DMS 273 (cell line): ENCODE results near the gene ZNF177.
"Not testable (repeated sequence)": the region's sequence is repeated elsewhere in the genome, so short reads cannot be mapped to it uniquely, and the experiment has no call there.

ENCODE experiments used
- DNase-seq: peaks from one replicate; lab custom pipeline; 2025; ENCODE audit not compliant: unreplicated experiment; lab: John Stamatoyannopoulos, UW

ZNF177 gene

GRCh38 chr19:9362905-9363304 is at the start of gene ZNF177:
Gene ZNF177, plus strand, starts transcription at chr19:9363013. Its CDS starts 15,299 bp downstream, at chr19:9378312.
- no peak for DNase-seq

GRCh38 chr19:9313756-9314155 is 49.1 kb upstream of the ZNF177 start:
- no peak for DNase-seq

GRCh38 chr19:9321338-9321737 is 41.5 kb upstream of the ZNF177 start:
- DNase-seq = no peak

- DNase-seq = not testable (repeated sequence)
Measured at GRCh38 chr19:9321756-9322155, 41.1 kb upstream of the ZNF177 start.

GRCh38 chr19:9322201-9322600 is 40.6 kb upstream of the ZNF177 start:
- not testable (repeated sequence) for DNase-seq

GRCh38 chr19:9323557-9323918 is 39.3 kb upstream of the ZNF177 start:
- peak; percentile 91 for DNase-seq

- DNase-seq = peak; percentile 98
Measured at GRCh38 chr19:9323919-9324583, 38.8 kb upstream of the ZNF177 start, which contains the start of gene ZNF559. Gene ZNF559, plus strand, starts transcription at chr19:9324179. Its CDS starts 14,371 bp downstream, at chr19:9338550.

GRCh38 chr19:9324584-9324962 is 38.2 kb upstream of the ZNF177 start:
- DNase-seq = no peak

GRCh38 chr19:9329999-9330398 is 32.8 kb upstream of the ZNF177 start:
- no peak for DNase-seq

- peak; percentile 17 for DNase-seq
Measured at GRCh38 chr19:9342610-9343304, 20.1 kb upstream of the ZNF177 start.

GRCh38 chr19:9345005-9345404 is 17.8 kb upstream of the ZNF177 start:
- DNase-seq = no peak

GRCh38 chr19:9348253-9348652 is 14.6 kb upstream of the ZNF177 start:
- no peak for DNase-seq

- DNase-seq = no peak
Measured at GRCh38 chr19:9348671-9349070, 14.1 kb upstream of the ZNF177 start.

- no peak for DNase-seq
Measured at GRCh38 chr19:9352505-9352904, 10.3 kb upstream of the ZNF177 start.

- DNase-seq = no peak
Measured at GRCh38 chr19:9353011-9353410, 9.8 kb upstream of the ZNF177 start.

GRCh38 chr19:9354651-9355050 is 8.2 kb upstream of the ZNF177 start:
- no peak for DNase-seq

- DNase-seq = no peak
Measured at GRCh38 chr19:9370738-9371619, 8.2 kb downstream of the ZNF177 start.

GRCh38 chr19:9381361-9381785 is 18.6 kb downstream of the ZNF177 start:
- no peak for DNase-seq

GRCh38 chr19:9406798-9407352 is 44.1 kb downstream of the ZNF177 start:
- peak; percentile 64 for DNase-seq

GRCh38 chr19:9407827-9408226 is 45.0 kb downstream of the ZNF177 start:
- DNase-seq = no peak

GRCh38 chr19:9413240-9413954 is 50.6 kb downstream of the ZNF177 start:
- DNase-seq = no peak
